NCI-H446 (cell line): ENCODE measurements around the gene INF2.

Experiments
- DNase-seq, 2 experiments: peaks; one replicate each; lab custom pipeline; 2025; lab: John Stamatoyannopoulos, UW

INF2 gene

DNA sequence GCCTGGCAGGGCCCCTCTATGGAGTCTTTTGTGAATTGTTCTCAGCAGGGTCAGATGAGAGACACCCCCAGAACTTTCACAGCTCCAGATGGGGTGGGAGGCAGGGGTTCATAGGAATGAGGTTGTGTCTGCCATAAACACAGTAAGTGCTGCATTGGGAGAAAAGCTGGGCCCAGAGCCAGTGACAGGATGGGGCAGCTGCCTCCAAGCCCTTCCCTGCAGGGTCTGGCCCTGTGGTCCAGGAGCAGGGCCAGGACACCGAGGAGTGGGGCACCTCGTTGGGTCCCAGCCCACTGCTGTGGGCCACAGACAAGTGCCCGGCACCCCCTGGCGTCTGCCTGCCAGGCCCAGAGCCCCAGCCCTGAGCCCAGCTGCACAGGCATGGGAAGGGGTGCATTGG, 13.3 kb downstream of the INF2 start:
- no peak for DNase-seq

DNA sequence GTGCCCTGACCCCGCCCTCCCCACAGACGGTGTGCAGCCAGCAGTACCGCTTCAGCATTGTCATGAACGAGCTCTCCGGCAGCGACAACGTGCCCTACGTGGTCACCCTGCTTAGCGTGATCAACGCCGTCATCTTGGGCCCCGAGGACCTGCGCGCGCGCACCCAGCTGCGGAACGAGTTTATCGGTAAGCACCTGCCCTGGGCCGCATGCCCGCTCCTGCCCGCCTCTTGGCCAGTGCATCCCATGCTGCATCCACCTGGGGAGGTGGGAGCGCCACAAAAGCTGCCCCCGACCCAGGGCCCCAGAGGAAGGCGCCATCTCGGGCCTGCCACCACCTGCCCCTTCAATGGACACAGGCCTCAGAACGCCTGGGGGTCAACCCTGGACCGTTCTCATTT, 13.9 kb downstream of the INF2 start:
- no peak for DNase-seq

DNA sequence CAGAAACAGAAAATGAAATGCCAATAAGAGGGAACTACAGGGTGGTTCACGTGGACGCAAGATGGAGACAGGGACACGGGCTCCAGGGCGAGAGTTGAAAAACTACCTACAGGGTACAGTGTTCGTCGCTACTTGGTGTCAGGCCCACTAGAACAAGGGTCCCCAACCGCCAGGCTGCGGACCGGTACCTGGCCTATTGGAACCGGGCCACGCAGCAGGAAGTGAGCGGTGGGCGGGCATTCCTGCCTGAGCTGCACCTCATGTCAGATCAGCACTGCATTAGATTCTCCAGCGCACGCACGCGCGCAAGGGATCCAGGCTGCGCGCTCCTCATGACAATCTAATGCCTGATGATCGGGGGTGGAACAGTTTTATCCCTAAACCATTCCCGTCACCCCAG, 14.8 kb downstream of the INF2 start:
- no peak for DNase-seq

DNA sequence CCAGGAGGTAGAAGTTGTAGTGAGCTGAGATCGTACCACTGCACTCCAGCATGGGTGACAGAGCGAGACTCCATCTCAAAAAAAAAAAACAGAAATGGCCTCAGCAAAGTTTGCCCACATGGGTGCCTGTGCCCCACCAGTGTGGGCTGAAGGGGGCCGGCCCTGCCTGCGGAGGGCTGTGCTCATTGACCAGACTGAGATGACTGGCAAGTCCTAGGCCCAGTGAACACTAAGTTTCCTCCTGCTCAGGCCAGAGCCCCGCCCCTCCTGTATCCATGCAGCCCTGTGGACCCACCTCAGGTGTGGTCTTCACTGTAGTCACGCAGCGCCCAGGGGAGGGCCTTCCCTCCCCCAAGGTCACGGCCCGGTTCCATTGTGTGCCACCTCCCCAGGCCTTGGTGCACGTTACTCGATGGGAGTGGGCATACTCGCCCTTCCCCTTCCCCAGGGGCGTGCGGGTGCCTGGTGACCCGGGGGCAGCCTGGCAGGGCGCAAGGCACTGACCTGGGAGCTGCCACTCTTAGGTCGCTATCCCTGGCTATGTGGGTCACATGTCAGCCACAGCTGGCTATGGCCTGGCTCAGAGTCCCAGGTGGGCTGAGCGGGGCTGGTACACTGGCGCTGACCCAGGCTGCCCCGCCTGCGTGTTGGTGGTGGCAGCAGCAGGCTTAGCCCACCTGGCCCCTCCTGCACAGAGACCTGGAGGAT, 16.1 kb downstream of the INF2 start:
- DNase-seq, result no peak

DNA sequence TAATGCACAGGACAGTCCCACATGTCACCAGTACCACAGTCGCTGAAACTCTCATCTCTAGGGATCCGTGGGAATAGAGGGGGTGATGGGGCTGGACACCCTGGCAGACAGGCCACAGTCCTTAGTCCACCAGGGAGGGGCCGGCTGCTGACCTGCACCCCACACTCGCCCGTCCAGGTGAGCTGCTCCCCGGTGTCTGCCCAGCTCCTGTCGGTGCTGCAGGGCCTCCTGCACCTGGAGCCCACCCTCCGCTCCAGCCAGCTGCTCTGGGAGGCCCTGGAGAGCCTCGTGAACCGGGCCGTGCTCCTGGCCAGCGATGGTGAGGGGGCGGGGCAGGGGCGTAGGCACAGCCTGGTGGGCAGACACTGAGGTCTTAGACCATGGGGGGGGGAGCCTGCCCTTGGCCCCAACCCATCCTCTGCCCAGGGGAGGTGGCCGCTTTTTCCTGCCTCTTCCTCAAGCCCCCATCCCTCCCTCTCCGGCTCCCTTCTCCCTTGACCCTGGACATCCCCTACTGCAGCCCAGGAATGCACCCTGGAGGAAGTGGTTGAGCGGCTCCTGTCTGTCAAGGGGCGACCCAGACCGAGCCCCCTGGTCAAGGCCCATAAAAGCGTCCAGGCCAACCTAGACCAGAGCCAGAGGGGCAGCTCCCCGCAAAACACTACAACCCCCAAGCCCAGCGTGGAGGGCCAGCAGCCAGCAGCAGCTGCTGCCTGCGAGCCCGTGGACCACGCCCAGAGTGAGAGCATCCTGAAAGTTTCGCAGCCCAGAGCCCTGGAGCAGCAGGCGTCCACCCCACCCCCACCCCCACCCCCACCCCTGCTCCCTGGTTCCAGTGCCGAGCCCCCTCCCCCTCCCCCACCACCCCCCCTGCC, 17.6 kb downstream of the INF2 start:
- peak in 1 of 2 experiments; percentile 34 for DNase-seq

DNA sequence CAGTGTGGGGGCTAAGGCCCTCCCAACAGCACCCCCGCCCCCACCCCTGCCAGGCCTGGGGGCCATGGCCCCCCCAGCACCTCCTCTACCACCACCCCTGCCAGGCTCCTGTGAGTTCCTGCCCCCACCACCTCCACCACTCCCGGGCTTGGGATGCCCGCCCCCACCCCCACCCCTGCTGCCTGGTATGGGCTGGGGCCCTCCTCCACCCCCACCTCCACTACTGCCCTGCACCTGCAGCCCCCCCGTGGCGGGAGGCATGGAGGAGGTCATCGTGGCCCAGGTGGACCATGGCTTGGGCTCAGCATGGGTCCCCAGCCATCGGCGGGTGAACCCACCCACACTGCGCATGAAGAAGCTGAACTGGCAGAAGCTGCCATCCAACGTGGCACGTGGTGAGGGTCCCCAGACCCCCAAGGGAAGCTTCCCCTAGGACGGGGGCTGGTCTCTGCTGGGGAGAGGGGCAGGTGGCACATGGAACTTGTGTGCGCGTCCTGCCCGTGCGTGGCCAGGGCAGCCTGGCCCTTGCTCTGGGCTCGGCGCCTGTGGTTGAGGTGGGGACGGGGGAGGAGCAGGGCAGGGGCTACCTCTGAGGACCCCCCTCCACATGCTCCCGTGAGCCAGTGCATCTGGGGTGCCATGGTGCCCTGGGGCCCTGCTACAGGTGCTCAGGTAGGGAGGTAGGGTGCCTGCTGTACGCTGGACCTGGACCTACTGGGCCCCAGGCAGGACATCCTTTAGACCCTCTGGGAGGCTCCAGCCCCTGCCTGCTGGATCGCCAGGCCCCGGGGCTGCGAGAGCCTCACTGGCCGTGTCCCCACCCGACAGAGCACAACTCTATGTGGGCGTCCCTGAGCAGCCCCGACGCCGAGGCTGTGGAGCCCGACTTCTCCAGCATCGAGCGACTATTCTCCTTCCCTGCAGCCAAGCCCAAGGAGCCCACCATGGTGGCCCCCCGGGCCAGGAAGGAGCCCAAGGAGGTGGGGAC, 18.5 kb downstream of the INF2 start:
- DNase-seq, result no peak

DNA sequence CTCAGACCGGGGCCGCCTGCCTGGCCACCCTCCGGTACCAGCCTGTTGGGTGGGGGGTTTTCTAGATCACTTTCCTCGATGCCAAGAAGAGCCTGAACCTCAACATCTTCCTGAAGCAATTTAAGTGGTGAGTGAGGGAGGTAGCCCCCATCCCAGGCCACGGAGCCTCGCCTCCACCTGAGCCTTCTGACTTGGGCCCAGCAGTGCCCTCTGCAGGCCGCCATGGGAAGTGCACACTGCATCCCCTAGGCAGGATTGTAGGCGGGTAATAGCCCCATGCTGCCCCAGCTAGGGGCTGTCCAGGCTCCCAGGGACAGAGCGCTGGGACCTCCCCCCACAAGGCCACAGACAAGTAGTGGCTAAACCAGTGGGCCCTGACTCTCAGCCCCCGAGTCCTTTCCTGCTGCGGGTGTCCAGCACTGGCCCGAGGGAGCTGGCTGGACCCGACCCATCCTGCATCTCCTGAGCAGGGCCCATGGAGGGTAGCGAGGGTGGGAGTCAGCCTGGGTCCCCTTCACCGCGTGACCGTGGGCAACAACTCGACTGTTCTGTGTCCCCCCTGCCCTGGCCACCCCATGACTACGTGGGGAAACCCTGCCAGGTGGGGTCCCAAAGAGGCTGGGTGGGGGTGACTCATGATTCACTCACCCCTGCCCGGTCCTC, 19.3 kb downstream of the INF2 start:
- peak in 1 of 2 experiments; percentile 86 for DNase-seq

DNA sequence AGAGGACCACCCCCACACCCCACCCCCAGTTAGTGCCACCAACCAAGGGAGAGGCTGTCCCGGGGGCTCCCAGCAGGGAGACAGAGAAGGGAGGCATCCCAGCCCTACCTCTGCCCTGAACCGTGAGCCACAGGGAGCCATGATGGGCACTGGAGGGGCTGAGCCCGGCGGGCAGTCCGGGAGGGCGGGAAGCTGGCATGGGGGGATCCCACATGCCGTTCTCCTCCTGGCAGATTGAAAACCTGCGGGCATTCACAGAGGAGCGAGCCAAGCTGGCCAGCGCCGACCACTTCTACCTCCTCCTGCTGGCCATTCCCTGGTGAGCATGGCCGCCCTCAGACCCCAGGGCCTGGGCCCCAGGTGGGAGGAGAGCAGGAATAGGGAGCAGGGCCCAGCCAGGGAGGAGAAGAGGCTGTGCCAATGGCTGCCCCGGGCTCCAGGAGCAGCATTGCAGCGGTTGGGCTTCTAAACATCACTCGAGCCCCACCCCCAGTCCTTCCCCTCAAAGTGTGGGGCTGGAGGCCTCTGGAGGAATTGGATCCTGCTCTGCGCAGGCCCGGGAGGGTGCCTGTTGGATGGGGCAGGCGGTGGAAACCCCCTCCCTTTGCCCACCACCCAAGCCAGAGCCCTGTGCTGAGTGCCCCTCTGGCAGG, 20.1 kb downstream of the INF2 start:
- no peak for DNase-seq

DNA sequence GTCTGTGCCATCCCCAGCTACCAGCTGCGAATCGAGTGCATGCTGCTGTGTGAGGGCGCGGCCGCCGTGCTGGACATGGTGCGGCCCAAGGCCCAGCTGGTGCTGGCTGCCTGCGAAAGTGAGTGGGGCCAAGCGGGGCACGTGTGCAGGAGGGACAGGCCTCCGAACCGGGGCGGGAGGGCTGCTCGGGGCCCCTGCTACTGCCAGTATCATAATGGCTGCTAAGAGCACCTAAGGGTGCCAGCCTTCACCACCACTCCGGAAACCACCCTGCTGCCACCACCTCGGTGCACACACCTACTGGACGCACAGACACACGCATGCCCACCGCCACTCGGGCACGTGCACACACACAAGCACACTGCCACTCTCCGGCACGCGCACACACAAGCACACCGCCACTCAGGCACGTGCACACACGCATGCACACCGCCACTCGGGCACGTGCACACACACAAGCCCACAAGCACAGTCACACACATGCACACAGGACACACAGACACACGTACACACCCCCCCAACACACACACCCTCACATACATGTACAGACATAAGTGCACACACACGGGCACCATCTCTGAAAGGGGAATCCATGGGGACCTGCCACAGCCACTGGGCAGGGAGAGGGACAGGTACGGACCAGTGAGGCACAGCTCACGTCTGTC, 20.8 kb downstream of the INF2 start:
- no peak for DNase-seq

DNA sequence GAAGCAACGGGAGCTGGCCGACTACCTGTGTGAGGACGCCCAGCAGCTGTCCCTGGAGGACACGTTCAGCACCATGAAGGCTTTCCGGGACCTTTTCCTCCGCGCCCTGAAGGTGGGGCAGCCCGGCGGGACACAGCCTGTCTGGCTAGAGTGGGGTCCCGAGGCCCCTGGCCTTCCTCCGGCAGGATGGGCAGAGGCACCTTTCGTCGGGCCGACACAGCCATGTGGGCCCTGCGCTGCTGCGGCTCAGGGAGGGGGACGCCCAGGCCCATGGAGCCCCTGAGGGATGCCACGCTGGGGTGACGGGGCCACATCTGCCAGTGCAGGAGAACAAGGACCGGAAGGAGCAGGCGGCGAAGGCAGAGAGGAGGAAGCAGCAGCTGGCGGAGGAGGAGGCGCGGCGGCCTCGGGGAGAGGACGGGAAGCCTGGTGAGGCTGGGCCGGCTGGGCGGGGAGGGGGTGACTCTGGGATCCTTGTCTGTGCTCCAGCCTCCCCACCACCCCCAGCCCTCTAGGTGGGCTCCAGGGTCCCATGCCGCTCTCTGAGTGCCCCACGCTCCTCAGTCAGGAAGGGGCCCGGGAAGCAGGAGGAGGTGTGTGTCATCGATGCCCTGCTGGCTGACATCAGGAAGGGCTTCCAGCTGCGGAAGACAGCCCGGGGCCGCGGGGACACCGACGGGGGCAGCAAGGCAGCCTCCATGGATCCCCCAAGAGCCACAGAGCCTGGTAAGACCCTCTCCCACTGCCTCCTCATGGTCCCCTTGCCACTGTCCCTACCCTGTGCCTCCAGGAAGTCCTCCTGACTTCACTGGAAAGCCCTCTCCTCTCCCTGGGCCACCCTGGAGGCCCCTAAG, 23.7 kb downstream of the INF2 start:
- DNase-seq, result no peak

DNA sequence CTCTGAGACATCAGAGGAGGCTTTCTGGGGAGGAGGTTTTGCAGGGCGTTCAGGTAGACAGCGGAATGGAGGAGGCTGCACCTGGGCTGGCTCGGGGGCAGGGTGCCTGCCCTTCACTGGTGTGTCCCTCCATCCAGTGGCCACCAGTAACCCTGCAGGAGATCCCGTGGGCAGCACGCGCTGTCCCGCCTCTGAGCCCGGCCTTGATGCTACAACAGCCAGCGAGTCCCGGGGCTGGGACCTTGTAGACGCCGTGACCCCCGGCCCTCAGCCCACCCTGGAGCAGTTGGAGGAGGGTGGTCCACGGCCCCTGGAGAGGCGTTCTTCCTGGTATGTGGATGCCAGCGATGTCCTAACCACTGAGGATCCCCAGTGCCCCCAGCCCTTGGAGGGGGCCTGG, 24.6 kb downstream of the INF2 start:
- no peak for DNase-seq

DNA sequence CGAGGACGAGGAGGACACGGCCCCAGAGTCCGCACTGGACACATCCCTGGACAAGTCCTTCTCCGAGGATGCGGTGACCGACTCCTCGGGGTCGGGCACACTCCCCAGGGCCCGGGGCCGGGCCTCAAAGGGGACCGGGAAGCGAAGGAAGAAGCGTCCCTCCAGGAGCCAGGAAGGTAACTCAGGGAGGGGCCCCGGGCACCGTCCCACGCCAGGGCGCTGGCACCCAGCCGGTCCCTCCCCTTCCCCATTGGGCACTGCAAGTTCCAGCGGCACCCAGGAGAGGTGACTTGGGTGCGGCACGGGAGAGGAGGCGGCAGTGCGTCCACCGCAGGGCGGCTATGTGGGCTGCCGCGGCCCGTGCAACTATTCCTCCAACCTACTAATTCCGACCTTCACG, 25.3 kb downstream of the INF2 start:
- DNase-seq, result no peak

DNA sequence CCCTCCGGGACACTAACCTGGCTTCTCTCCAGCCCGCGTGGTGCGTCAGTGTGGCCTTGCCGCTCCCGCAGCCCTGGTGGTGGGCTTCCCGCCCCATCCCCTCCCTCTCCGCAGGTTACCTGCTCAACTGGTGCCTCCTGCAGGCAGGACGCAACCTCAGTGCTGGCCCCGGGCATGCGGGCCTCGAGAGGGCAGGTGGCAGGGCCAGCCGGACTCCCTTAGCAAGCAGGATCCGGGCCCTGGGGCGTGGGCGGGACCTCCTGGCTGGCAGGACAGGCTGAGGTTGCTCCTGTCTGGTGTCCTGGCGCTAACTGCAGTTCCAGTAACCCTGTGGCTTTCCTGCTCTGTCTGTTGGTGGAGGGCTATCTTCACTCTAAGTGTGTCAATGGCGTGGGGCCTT, 26.0 kb downstream of the INF2 start:
- DNase-seq, result no peak

DNA sequence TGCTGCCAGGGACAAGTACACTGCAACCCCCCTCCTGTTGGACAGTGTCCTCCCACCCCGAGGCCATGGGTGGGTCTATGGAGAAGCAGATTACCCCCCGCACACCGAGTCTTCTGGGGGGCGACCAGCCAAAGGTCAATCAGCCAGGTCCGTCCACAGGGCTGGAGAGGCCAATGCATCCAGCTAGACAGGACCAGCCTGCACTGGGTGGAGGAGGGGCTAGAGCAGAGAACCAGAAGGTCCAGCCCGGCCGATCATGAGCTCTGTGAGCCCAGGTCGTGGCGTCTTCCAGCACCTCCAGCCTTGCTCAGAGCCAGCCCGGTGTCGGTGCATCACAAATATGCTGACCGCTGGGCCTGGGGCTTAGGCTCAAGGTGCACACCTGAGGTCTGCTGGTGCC, 26.5 kb downstream of the INF2 start:
- DNase-seq, result no peak

DNA sequence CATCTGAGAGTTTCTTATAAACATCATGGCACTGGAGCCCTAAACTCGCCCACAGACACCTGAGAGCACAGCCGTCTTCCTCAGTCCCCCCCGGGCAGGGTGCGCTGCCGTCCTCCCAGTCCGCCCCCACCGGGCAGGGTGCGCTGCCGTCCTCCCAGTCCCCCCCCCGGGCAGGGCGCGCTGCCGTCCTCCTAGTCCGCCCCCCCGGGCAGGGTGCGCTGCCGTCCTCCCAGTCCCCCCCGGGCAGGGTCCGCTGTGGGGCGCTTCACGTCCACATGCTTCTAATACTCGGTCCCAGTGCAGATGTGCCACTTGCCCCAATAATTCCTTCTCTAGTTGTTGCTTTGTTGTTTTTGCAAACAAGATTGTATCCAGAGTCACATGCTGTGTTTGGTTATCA, 27.7 kb downstream of the INF2 start:
- DNase-seq, result no peak

DNA sequence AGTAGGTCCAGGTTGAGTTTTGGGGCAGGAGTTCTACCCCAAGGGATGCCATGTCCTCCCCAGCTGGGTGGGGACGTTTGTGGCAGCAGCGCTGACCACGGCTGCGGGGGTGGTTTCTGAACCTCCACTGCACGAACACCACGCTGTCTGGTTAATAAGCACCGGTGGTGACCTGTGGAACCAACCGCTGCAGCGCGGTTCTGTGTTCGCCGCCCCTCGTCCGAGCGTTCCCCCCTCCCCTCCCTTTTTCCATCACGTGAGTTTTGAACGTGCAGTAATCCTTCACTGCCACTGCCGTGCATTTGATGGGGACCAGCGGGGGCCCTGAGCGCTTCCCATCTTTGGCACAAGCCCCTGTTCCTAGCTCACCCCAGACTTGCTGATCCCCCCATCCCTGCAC, 28.2 kb downstream of the INF2 start:
- no peak for DNase-seq

DNA sequence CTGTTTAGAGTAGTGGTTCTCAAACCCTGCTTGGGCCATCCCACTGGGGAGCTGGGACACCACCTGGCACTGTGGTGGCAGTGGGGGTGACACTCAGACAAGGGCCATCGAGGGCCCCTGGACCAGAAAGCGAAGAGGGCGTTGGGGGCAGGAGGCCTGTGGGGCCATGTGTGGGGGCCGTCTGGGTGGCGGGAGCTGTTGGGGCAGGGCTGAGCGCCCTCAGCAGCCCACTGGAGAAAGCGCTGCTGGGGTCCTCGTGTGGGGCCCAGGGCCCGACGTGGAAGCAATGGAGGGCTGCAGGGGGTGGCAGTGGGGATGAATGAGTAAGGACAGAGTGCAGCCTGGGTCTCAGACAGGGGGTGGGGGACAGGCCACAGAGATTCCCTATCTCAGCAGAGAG, 28.7 kb downstream of the INF2 start:
- DNase-seq, result no peak

DNA sequence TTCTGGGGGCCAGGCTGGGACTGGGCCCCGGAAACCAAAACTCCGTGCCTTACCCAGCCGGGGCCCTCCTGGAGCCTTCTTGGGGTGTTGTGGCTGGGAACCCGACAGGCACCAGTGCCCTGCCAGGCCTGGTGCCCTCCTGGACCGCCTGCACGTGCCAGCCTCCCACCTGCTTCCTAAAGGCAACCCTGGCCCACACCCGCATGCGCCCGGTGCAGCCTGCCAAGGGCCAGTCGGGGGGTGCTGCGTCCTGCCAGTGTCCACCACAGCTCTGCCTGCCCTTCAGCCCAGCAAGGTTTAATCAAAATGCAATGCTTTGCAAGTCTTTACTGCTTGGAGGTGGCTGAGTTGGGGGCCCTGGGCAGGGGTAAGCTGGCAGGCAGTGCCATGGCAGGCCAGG, 29.5 kb downstream of the INF2 start:
- DNase-seq, result no peak

DNA sequence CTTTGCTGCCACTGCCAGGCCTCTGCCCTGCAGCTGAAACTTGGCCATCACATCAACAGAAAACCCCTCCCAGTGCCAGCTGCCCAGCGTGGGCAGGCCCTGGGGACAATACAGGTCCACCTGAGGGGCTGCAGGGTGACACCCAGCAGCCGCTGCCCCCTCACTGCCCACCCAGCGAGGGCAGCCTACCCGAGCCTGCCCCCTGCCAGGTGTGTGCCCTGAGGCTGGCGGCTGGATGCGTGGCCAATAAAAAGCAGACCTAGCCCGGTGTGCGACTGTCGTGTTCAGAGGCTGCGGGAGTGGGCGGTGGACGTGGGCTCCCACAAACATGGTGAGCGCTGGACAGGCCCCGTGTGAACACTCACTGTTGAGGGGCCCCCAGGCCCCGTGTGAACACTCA, 29.9 kb downstream of the INF2 start:
- DNase-seq, result no peak
